GM21423 (cell line): ENCODE measurements around the gene AP1G1.
"Not testable (repeated sequence)": the region's sequence is repeated elsewhere in the genome, so short reads cannot be mapped to it uniquely, and the experiment has no call there.

Source experiments
- ATAC-seq: cut with Tn5 transposase; IDR thresholded peaks from one replicate; pipeline ENCODE4 v1.9.1; 2021; ENCODE audit warnings: mild to moderate bottlenecking, moderate library complexity; ENCODE audit not compliant: unreplicated experiment

AP1G1 gene

GRCh38 chr16:71808593-71809459, at the start of gene AP1G1:
Gene AP1G1 (minus strand): TSS chr16:71808834. CDS start chr16:71789479, 19,355 bp downstream.
- peak; percentile 75 for ATAC-seq

GRCh38 chr16:71855937-71856662, 47.5 kb upstream of the AP1G1 start:
- ATAC-seq: no peak

- no peak for ATAC-seq
Observed at GRCh38 chr16:71854369-71854948, 45.8 kb upstream of the AP1G1 start.

GRCh38 chr16:71853413-71853812, 44.8 kb upstream of the AP1G1 start:
- peak; percentile 64 for ATAC-seq

- no peak for ATAC-seq
Observed at GRCh38 chr16:71852561-71852960, 43.9 kb upstream of the AP1G1 start.

GRCh38 chr16:71852158-71852557, 43.5 kb upstream of the AP1G1 start:
- no peak for ATAC-seq

- ATAC-seq: no peak
Observed at GRCh38 chr16:71851746-71852145, 43.1 kb upstream of the AP1G1 start.

GRCh38 chr16:71848622-71849021, 40.0 kb upstream of the AP1G1 start:
- no peak for ATAC-seq

GRCh38 chr16:71847096-71847495, 38.5 kb upstream of the AP1G1 start:
- ATAC-seq: no peak

GRCh38 chr16:71846431-71846830, 37.8 kb upstream of the AP1G1 start:
- no peak for ATAC-seq

- ATAC-seq: peak; percentile 75
Observed at GRCh38 chr16:71845639-71846430, 37.2 kb upstream of the AP1G1 start, which contains the start of gene ATXN1L. Gene ATXN1L (plus strand): TSS chr16:71845976. CDS start chr16:71849741, 3,765 bp downstream.

GRCh38 chr16:71843572-71843971, 34.9 kb upstream of the AP1G1 start:
- ATAC-seq: no peak

GRCh38 chr16:71840052-71840451, 31.4 kb upstream of the AP1G1 start:
- no peak for ATAC-seq

- ATAC-seq: no peak
Observed at GRCh38 chr16:71837150-71837549, 28.5 kb upstream of the AP1G1 start.

- no peak for ATAC-seq
Observed at GRCh38 chr16:71834291-71834690, 25.7 kb upstream of the AP1G1 start.

- ATAC-seq: not testable (repeated sequence)
Observed at GRCh38 chr16:71832112-71832511, 23.5 kb upstream of the AP1G1 start.

- not testable (repeated sequence) for ATAC-seq
Observed at GRCh38 chr16:71831698-71832097, 23.1 kb upstream of the AP1G1 start.

- no peak for ATAC-seq
Observed at GRCh38 chr16:71830359-71830758, 21.7 kb upstream of the AP1G1 start.

GRCh38 chr16:71826533-71827017, 17.9 kb upstream of the AP1G1 start:
- no peak for ATAC-seq

- ATAC-seq: not testable (repeated sequence)
Observed at GRCh38 chr16:71817155-71817500, 8.5 kb upstream of the AP1G1 start.
